Measurements from ENCODE around the gene ANTXR1. TPM values are rescaled to one million over a fixed set of nuclear protein-coding genes. Genes with fewer than 3 reads are reported as not detected.

Gene ANTXR1
- total RNA-seq, 3 donors from 2014 or later (not counting 1 experiment from before 2014, with no cell fraction given): not detected

DNA sequence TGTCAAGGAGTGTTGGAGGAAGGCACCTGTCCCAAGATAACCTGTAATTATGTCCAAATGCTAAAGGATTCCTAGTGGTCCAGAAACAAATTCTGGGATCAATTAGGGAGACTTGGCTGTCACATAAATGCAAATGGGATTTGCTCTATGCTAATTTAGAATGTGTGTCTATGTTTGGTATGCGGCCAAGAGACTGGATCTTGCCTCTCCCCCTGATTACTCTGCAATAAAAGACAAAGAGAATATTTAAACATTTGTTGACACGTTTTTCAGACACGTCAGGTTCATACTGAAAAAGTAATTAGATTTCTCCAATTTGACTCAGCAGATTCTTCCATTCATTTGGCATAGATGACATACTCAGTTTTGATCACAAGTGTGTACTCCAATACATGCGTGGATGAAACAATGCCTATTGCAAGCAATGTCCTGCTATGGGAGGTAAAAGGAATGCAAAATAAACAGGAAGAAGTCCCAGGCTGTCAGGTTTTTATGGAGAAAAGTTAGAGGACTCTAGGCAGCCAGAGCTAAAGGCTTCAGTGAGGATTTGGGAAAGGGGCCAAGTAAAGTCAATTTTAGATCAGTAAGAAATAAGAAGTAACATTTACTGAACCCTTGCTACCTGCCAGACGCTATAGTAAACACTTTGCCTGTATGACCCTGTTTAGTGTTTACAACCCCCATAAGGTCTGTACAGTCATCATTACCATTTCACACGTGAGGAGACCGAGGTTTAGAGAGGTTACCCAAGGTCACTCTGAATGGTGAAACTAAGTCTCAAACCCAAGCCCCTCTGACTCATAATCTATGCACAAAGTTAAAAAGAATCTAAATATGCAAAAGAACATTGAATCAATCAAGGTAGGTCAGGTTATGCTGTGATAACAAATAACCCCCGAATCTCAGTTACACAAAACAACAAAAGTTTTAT, 7.8 kb downstream of the ANTXR1 start:
- no peak for TF ChIP-seq CTCF (IDR thresholded peaks at IDR 0.05)
- Histone ChIP-seq H3K27me3 (ENCODE audit: control insufficient read depth, insufficient read depth, low read length) (peaks cover 18% of the 10 kb centered on the region), H3K27ac (ENCODE audit: low read length) (no peak overlapping the region), H3K4me1 (ENCODE audit: control insufficient read depth, insufficient read depth, low read length) (no peaks in the 10 kb centered on the region), H3K36me3 (ENCODE audit: control insufficient read depth, insufficient read depth, low read length) (no peaks in the 10 kb centered on the region), H3K9me3 (ENCODE audit: control insufficient read depth, insufficient read depth, low read length) (no peaks in the 10 kb centered on the region), H3K4me3 (ENCODE audit: low read length) (no peak overlapping the region)
- H3K27ac Mint-ChIP-seq: no peak overlapping the region
- WGBS (ENCODE audit: insufficient coverage): 87% methylated on average over 7 of the region's 8 CpGs
- ATAC-seq: no peak
- H3K4me1 Mint-ChIP-seq: no peaks in the 10 kb centered on the region
- no peak overlapping the region for H3K4me3 Mint-ChIP-seq
- H3K36me3 Mint-ChIP-seq: no peaks in the 10 kb centered on the region
- no peaks in the 10 kb centered on the region for H3K9me3 Mint-ChIP-seq
- peaks cover 22 to 39% of the 10 kb centered on the region in 2 donors for H3K27me3 Mint-ChIP-seq (ENCODE audit: low read depth in 2 of 2)
- intact Hi-C loops (cut with micrococcal nuclease): no loop called here
- no peak for DNase-seq

DNA sequence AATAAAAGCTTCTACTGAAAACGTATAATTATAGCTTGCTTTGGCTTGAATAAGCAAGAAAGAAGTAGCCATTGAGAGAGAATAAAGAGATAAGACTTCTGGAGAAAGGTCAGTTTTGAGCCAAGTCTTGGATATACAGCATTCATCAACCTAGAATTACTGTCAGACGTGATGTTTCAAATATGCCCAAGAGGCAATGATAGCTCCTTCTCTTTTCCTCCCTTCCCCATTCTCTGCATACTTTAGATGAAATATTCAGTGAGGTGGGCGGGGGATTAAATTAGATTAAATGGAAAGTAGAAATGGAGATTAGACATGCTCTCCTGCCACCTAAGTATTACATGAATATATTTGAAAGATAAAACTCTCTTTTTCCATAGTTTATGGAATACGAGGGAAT, 8.7 kb downstream of the ANTXR1 start:
- no peak for TF ChIP-seq CTCF (IDR thresholded peaks at IDR 0.05)
- Mint-ChIP-seq H3K4me1 (no peaks in the 10 kb centered on the region), H3K4me3 (no peak overlapping the region), H3K36me3 (no peaks in the 10 kb centered on the region), H3K27me3 (ENCODE audit: low read depth in 2 of 2) (peaks cover 22 to 47% of the 10 kb centered on the region in 2 donors), H3K9me3 (no peaks in the 10 kb centered on the region), H3K27ac (no peak overlapping the region)
- DNase-seq (no peak), ATAC-seq (no peak)
- WGBS (ENCODE audit: insufficient coverage): 89% methylated on average over 2 of the region's 4 CpGs
- intact Hi-C loops (cut with micrococcal nuclease): no loop called here
- Histone ChIP-seq H3K9me3 (ENCODE audit: control insufficient read depth, insufficient read depth, low read length) (no peaks in the 10 kb centered on the region), H3K4me1 (ENCODE audit: control insufficient read depth, insufficient read depth, low read length) (no peaks in the 10 kb centered on the region), H3K27ac (ENCODE audit: low read length) (no peak overlapping the region), H3K27me3 (ENCODE audit: control insufficient read depth, insufficient read depth, low read length) (peaks cover 11% of the 10 kb centered on the region), H3K4me3 (ENCODE audit: low read length) (no peak overlapping the region), H3K36me3 (ENCODE audit: control insufficient read depth, insufficient read depth, low read length) (no peaks in the 10 kb centered on the region)

DNA sequence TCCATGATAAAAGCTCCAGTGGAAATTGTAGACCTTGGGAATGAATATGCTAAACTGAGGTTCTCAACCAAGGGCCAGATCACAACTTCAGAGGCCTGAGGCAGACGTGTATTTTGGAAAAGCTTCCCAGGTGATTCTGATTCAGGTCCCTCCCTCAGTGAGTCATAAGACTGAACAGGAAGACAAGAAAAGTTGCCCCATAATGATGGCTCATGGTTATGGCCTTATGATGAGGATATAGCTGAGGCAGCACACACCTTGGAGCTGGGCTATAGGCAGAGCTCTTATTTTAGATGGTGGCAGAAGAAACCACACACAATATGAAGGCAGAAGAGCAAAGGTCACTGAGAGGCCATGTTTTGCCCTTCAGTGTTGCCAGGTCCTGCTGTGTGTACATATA, 9.6 kb downstream of the ANTXR1 start:
- no peaks in the 10 kb centered on the region for H3K9me3 Mint-ChIP-seq
- WGBS (ENCODE audit: insufficient coverage): 83% methylated on average over 1 of the region's 1 CpG
- Histone ChIP-seq H3K4me1 (ENCODE audit: control insufficient read depth, insufficient read depth, low read length) (no peaks in the 10 kb centered on the region), H3K4me3 (ENCODE audit: low read length) (no peak overlapping the region), H3K36me3 (ENCODE audit: control insufficient read depth, insufficient read depth, low read length) (no peaks in the 10 kb centered on the region), H3K9me3 (ENCODE audit: control insufficient read depth, insufficient read depth, low read length) (no peaks in the 10 kb centered on the region), H3K27ac (ENCODE audit: low read length) (no peak overlapping the region), H3K27me3 (ENCODE audit: control insufficient read depth, insufficient read depth, low read length) (peaks cover 3% of the 10 kb centered on the region)
- no peaks in the 10 kb centered on the region for H3K36me3 Mint-ChIP-seq
- ATAC-seq (peak in 1 of 3 donors; percentile 31), DNase-seq (no peak)
- H3K27me3 Mint-ChIP-seq (ENCODE audit: low read depth in 2 of 2): peaks cover 18 to 42% of the 10 kb centered on the region in 2 donors
- intact Hi-C loops (cut with micrococcal nuclease): no loop called here
- no peak overlapping the region for H3K27ac Mint-ChIP-seq
- no peaks in the 10 kb centered on the region for H3K4me1 Mint-ChIP-seq
- no peak overlapping the region for H3K4me3 Mint-ChIP-seq
- TF ChIP-seq CTCF (IDR thresholded peaks at IDR 0.05): no peak
